Thoracic aorta (tissue), 2 donors: ENCODE data around the gene DMXL1. TPM values are rescaled to one million over a fixed set of nuclear protein-coding genes. Genes with fewer than 3 reads are reported as not detected.

Experiments used
- ATAC-seq: fragments of 150-250 bp; one replicate; pipeline ENCODE4 v1.8.0; 2017; ENCODE audit warnings: low read depth; ENCODE audit not compliant: insufficient number of reproducible peaks, low FRiP score
- DNase-seq: peaks from one replicate; pipeline ENCODE4 v3.0.0-alpha.2; 2020; ENCODE audit warnings: low spot score
- H3K27ac ChIP-seq, 2 donors: fragments of 200-600 bp; sonication (generic); 1 replicate in 1 of 2; 2 replicates in 1 of 2; pipeline ENCODE4 v1.5.1; 2016; ENCODE audit warnings: mild to moderate bottlenecking in 2 of 2, moderate library complexity in 2 of 2
- H3K27me3 ChIP-seq: fragments of 200-600 bp; sonication (generic); replicated peaks from 2 replicates; pipeline ENCODE4 v1.6.0; 2016; ENCODE audit warnings: mild to moderate bottlenecking; ENCODE audit not compliant: insufficient read depth
- H3K36me3 ChIP-seq: fragments of 200-600 bp; sonication (generic); one replicate; pipeline ENCODE4 v1.5.1; 2016
- H3K4me1 ChIP-seq, 2 donors: fragments of 200-600 bp; sonication (generic); 1 replicate in 1 of 2; 2 replicates in 1 of 2; pipeline versions ENCODE4 v1.5.1 to v1.6.0; 2016; ENCODE audit warnings: low read depth in 2 of 2, mild to moderate bottlenecking in 1 of 2; ENCODE audit not compliant: control insufficient read depth in 1 of 2
- H3K4me3 ChIP-seq: fragments of 200-600 bp; sonication (generic); 2 replicates; pipeline ENCODE4 v1.5.1; 2016; ENCODE audit warnings: mild to moderate bottlenecking
- H3K9me3 ChIP-seq: fragments of 200-600 bp; sonication (generic); 2 replicates; pipeline ENCODE4 v1.5.1; 2016
- total RNA-seq, 2 donors: library from RNA; depleted of rRNA; stranded (reverse); fragments of >200 nt; gene quantifications; one replicate each; pipeline versions ENCODE4 v1.1.0 to v1.2.3, GENCODE V29; 2016
- TF ChIP-seq, protein P1 (sequence below): fragments of 200-600 bp; sonication (generic); IDR thresholded peaks from one replicate; pipeline ENCODE4 v1.5.1; 2019; ENCODE audit warnings: antibody characterized with exemption

The DMXL1 gene
- total RNA-seq, 2 donors from 2014 or later: 47.4 to 67.6 TPM

GRCh38 chr5:119055294-119055693 is 15.6 kb upstream of the DMXL1 start:
- Histone ChIP-seq H3K27ac (no peak overlapping the region), H3K4me3 (no peak overlapping the region), H3K9me3 (no peaks in the 10 kb centered on the region), H3K27me3 (no peaks in the 10 kb centered on the region), H3K36me3 (no peaks in the 10 kb centered on the region), H3K4me1 (no peaks in the 10 kb centered on the region)
- DNase-seq (no peak), ATAC-seq (no peak)
- TF ChIP-seq, protein P1, sequence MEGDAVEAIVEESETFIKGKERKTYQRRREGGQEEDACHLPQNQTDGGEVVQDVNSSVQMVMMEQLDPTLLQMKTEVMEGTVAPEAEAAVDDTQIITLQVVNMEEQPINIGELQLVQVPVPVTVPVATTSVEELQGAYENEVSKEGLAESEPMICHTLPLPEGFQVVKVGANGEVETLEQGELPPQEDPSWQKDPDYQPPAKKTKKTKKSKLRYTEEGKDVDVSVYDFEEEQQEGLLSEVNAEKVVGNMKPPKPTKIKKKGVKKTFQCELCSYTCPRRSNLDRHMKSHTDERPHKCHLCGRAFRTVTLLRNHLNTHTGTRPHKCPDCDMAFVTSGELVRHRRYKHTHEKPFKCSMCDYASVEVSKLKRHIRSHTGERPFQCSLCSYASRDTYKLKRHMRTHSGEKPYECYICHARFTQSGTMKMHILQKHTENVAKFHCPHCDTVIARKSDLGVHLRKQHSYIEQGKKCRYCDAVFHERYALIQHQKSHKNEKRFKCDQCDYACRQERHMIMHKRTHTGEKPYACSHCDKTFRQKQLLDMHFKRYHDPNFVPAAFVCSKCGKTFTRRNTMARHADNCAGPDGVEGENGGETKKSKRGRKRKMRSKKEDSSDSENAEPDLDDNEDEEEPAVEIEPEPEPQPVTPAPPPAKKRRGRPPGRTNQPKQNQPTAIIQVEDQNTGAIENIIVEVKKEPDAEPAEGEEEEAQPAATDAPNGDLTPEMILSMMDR: no peak

GRCh38 chr5:119058979-119059529 is 11.8 kb upstream of the DMXL1 start:
- ATAC-seq (no peak), DNase-seq (no peak)
- Histone ChIP-seq H3K4me3 (no peak overlapping the region), H3K36me3 (no peaks in the 10 kb centered on the region), H3K9me3 (no peaks in the 10 kb centered on the region), H3K27me3 (no peaks in the 10 kb centered on the region), H3K27ac (no peak overlapping the region), H3K4me1 (no peaks in the 10 kb centered on the region)
- TF ChIP-seq, protein P1: no peak

DNA sequence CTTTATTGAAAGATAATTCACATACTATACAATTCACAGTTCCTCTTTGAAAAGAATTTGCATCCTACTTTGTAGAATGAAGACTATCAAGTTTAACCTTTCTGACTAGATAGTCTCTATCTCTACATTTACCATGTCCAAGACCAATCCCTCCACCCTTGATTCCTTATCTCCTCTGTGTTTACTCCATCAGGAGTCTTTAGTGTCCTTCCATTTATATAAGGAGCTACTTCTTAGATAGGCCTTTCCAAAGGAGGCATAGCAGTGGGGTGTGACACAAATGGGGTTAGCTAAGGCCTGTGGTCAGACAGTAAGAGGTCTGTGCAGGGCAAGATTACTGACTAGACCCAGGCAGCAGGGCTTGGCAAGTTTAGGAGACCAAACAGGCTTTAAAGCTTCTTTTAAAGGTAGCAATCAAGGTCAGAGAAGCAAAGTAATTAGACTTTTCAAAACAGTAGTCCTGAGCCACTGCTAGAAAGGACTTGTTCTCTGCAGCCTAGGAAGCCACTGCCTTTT is 11.1 kb upstream of the DMXL1 start:
- TF ChIP-seq, protein P1: no peak
- Histone ChIP-seq H3K27me3 (no peaks in the 10 kb centered on the region), H3K4me1 (no peaks in the 10 kb centered on the region), H3K27ac (no peak overlapping the region), H3K4me3 (no peak overlapping the region), H3K36me3 (no peaks in the 10 kb centered on the region), H3K9me3 (no peaks in the 10 kb centered on the region)
- DNase-seq: no peak
- no peak for ATAC-seq

- ATAC-seq: no peak
Observed at GRCh38 chr5:119063579-119064379, 7.1 kb upstream of the DMXL1 start.

DNA sequence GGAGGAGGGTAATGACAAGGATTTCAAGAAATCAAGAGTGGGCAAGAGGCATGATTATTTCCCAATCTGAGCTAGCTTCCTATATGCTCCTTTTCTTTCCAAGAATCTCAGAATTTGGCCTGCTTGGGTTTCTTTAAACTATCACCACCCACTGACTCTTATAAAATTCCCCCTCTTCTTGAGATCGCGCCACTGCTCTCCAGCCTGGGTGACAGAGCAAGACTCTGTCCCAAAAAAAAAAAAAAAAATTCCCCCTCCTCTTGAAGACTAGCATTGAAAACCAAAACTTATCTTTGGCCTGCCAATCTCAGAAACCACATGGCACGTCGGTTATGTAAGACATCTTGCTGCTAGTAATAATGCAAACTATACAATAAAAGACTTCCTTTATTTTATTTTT is 3.4 kb upstream of the DMXL1 start:
- no peak for DNase-seq
- H3K27me3 ChIP-seq: no peaks in the 10 kb centered on the region
- no peak overlapping the region for H3K4me3 ChIP-seq
- H3K4me1 ChIP-seq: peaks cover 4 to 14% of the 10 kb centered on the region in 2 donors
- H3K9me3 ChIP-seq: no peaks in the 10 kb centered on the region
- ATAC-seq: no peak
- TF ChIP-seq, protein P1: no peak
- H3K27ac ChIP-seq: no peak overlapping the region
- no peaks in the 10 kb centered on the region for H3K36me3 ChIP-seq

More at GRCh38 chr5:119063579-119064379, 7.1 kb upstream of the DMXL1 start:
- TF ChIP-seq, protein P1: no peak
- Histone ChIP-seq H3K27me3 (no peaks in the 10 kb centered on the region), H3K4me1 (no peaks in the 10 kb centered on the region), H3K36me3 (no peaks in the 10 kb centered on the region), H3K9me3 (no peaks in the 10 kb centered on the region), H3K4me3 (no peak overlapping the region), H3K27ac (no peak overlapping the region)
- no peak for DNase-seq
